ENCODE data around the gene FEN1. TPM values are rescaled to one million over a fixed set of nuclear protein-coding genes. Genes with fewer than 3 reads are reported as not detected.

Gene FEN1
- polyA plus RNA-seq, 1 donor = 11.7 TPM

- DNase-seq (ENCODE audit: low read depth) = no peak
Observed at GRCh38 chr11:61841636-61842527, 49.2 kb downstream of the FEN1 start.

DNA sequence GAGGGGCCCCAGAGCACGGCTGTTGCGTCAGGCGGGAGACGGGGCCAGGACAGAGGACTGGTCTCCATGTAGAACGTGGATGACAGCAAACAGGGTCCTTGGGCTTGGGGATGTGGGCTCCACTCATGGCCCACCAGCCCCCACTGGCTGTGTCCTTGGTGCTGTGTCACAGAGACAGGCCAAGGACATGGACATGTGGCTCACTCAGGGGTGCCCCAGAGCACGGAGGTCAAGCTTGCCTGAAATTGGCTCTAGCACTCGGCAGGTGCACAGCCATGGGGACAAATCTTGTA is 49.8 kb downstream of the FEN1 start:
- no peak for DNase-seq (ENCODE audit: low read depth)

DNA sequence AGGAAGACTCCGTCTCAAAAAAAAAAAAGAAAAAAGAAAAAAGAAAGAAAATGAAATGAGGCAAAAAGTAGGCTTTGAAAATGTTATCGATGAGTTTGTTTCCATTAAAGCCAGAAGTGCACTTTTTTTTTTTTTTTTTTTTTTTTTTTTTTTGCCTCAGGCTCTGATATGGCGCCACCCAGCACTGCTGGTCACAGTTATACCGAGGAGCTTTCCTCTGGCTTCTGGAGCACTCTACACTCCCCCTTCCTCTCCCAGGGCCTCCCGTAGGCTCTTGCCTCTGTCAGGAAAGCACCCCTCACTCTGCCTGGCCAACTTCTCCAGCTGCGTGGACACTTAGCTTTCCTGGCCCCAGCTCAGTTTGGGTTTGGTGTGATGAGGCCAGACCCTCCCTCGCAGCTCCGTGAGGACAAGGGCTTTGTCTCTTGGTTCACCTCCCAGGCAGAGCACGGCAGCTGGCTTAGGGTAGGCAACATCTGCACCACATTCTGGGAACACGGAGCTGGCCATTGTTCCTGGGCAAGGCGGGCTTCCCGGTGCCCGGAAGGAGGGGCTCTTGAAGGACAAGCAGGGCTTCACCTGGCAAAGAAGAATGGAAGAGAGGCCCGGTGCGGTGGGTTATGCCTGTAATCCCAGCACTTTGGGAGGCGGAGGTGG is 52.3 kb downstream of the FEN1 start:
- no peak for DNase-seq (ENCODE audit: low read depth)

- DNase-seq (ENCODE audit: low read depth) = no peak
Observed at GRCh38 chr11:61846362-61847020, 53.8 kb downstream of the FEN1 start.

Other genes starting within 250 kb of the FEN1 start
- 3.3 TPM for gene SYT7, start 211.8 kb upstream of the FEN1 start, polyA plus RNA-seq (ENCODE audit: insufficient read length)
- gene DAGLA, start 112.5 kb upstream of the FEN1 start, polyA plus RNA-seq (ENCODE audit: insufficient read length) = 4.6 TPM
- 0.94 TPM for gene MYRF, start 40.3 kb upstream of the FEN1 start, polyA plus RNA-seq (ENCODE audit: insufficient read length)
- gene TMEM258, start 312 bp upstream of the FEN1 start, polyA plus RNA-seq (ENCODE audit: insufficient read length) = 158 TPM
- gene FADS1, start 24.1 kb downstream of the FEN1 start, polyA plus RNA-seq (ENCODE audit: insufficient read length) = 16.6 TPM
- gene FADS2, start 35.4 kb downstream of the FEN1 start, polyA plus RNA-seq (ENCODE audit: insufficient read length) = 75.9 TPM
- 41.5 TPM for gene FADS3, start 98.6 kb downstream of the FEN1 start, polyA plus RNA-seq (ENCODE audit: insufficient read length)
- gene RAB3IL1, start 124.7 kb downstream of the FEN1 start, polyA plus RNA-seq (ENCODE audit: insufficient read length) = 25.9 TPM
- gene BEST1, start 157.4 kb downstream of the FEN1 start, polyA plus RNA-seq (ENCODE audit: insufficient read length) = 2.5 TPM
- gene FTH1, start 174.7 kb downstream of the FEN1 start, polyA plus RNA-seq (ENCODE audit: insufficient read length) = 1,297 TPM